Bronchial epithelial cell (primary cell): ENCODE results near the gene SNRPE. TPM values are rescaled to one million over a fixed set of nuclear protein-coding genes. Genes with fewer than 3 reads are reported as not detected.
"Not testable (repeated sequence)": the region's sequence is repeated elsewhere in the genome, so short reads cannot be mapped to it uniquely, and the experiment has no call there.

Experiments
- DNase-seq: peaks from one replicate; pipeline ENCODE4 v3.0.0-alpha.2; 2010; ENCODE audit warnings: low read depth
- FAIRE-seq: peaks from 2 replicates; lab custom pipeline; 2011; peaks lifted over from hg19 to GRCh38; lab: Jason Lieb, UNC
- H3K27me3 ChIP-seq: 2 replicates; pipeline ENCODE4 v1.5.1; 2011; ENCODE audit warnings: low read length; ENCODE audit not compliant: control insufficient read depth, insufficient read depth
- H3K36me3 ChIP-seq: 2 replicates; pipeline ENCODE4 v1.5.1; 2011; ENCODE audit warnings: low read length; ENCODE audit not compliant: control insufficient read depth, insufficient read depth
- H3K4me3 ChIP-seq: 2 replicates; pipeline ENCODE4 v1.5.1; 2011; ENCODE audit warnings: mild to moderate bottlenecking, low read depth, low read length, control low read depth
- CTCF ChIP-seq: IDR thresholded peaks from 2 replicates; pipeline ENCODE4 v1.5.1; 2011; ENCODE audit warnings: mild to moderate bottlenecking, moderate library complexity, low read length, control low read depth, inconsistent platforms; ENCODE audit not compliant: insufficient read depth, severe bottlenecking
- total RNA-seq: library from RNA; depleted of rRNA; stranded (reverse); fragments of >200 nt; gene quantifications from 2 replicates; pipeline ENCODE4 v1.2.1, GENCODE V29; 2014

The SNRPE gene
- total RNA-seq, 1 donor from 2014 or later = 41.9 TPM

GRCh38 chr1:203828002-203828401 lies 33.4 kb upstream of the SNRPE start:
- TF ChIP-seq CTCF = no peak
- Histone ChIP-seq H3K36me3 (peaks cover 4% of the 10 kb centered on the region), H3K4me3 (no peak overlapping the region), H3K27me3 (no peaks in the 10 kb centered on the region)
- DNase-seq = no peak
- FAIRE-seq = no peak

- Histone ChIP-seq H3K27me3 (no peaks in the 10 kb centered on the region), H3K36me3 (peaks cover 5% of the 10 kb centered on the region), H3K4me3 (no peak overlapping the region)
- FAIRE-seq (no peak), DNase-seq (no peak)
- TF ChIP-seq CTCF = no peak
Measured at GRCh38 chr1:203828503-203828902, 32.9 kb upstream of the SNRPE start.

- not testable (repeated sequence) for FAIRE-seq, H3K27me3 ChIP-seq, H3K36me3 ChIP-seq, DNase-seq, H3K4me3 ChIP-seq
Measured at GRCh38 chr1:203829247-203829646, 32.2 kb upstream of the SNRPE start.

GRCh38 chr1:203835476-203835875 lies 25.9 kb upstream of the SNRPE start:
- Histone ChIP-seq H3K4me3 (no peak overlapping the region), H3K36me3 (peaks cover 4% of the 10 kb centered on the region), H3K27me3 (no peaks in the 10 kb centered on the region)
- TF ChIP-seq CTCF = no peak
- DNase-seq (no peak), FAIRE-seq (no peak)

- no peaks in the 10 kb centered on the region for H3K27me3 ChIP-seq
- H3K36me3 ChIP-seq = peaks cover 3% of the 10 kb centered on the region
- no peak overlapping the region for H3K4me3 ChIP-seq
- no peak for DNase-seq
- no peak for TF ChIP-seq CTCF
- no peak for FAIRE-seq
Measured at GRCh38 chr1:203839081-203839480, 22.3 kb upstream of the SNRPE start.

- Histone ChIP-seq H3K27me3 (no peaks in the 10 kb centered on the region), H3K4me3 (no peak overlapping the region), H3K36me3 (peaks cover 6% of the 10 kb centered on the region)
- FAIRE-seq (no peak), DNase-seq (no peak)
- no peak for TF ChIP-seq CTCF
Measured at GRCh38 chr1:203840208-203840808, 21.1 kb upstream of the SNRPE start.
